Osteoblast (primary cell): ENCODE results near the gene CXCR5. TPM values are rescaled to one million over a fixed set of nuclear protein-coding genes. Genes with fewer than 3 reads are reported as not detected.

ENCODE experiments used
- DNase-seq: peaks from one replicate; pipeline ENCODE4 v3.0.0; 2011; ENCODE audit warnings: low spot score, mixed read lengths; ENCODE audit not compliant: insufficient read length; ENCODE audit errors: missing footprints
- H2AFZ ChIP-seq: 2 replicates; pipeline ENCODE4 v1.6.0; 2011; ENCODE audit warnings: mild to moderate bottlenecking, low read length
- H3K27ac ChIP-seq: 2 replicates; pipeline ENCODE4 v1.5.1; 2011; ENCODE audit warnings: mild to moderate bottlenecking, low read depth, low read length, moderate library complexity
- H3K27me3 ChIP-seq: 2 replicates; pipeline ENCODE4 v1.6.0; 2012; ENCODE audit warnings: mild to moderate bottlenecking, control low read depth, inconsistent platforms, low read length, moderate library complexity; ENCODE audit not compliant: insufficient read depth
- H3K36me3 ChIP-seq: 2 replicates; pipeline ENCODE4 v1.5.1; 2011; ENCODE audit warnings: mild to moderate bottlenecking, low read length, control low read depth, moderate library complexity; ENCODE audit not compliant: insufficient read depth
- H3K4me1 ChIP-seq: 2 replicates; pipeline ENCODE4 v1.5.1; 2011; ENCODE audit warnings: mild to moderate bottlenecking, low read length, control low read depth, moderate library complexity; ENCODE audit not compliant: insufficient read depth
- H3K4me2 ChIP-seq: 2 replicates; pipeline ENCODE4 v1.6.0; 2011; ENCODE audit warnings: mild to moderate bottlenecking, low read length; ENCODE audit not compliant: insufficient read depth
- H3K4me3 ChIP-seq: fragments of 200-600 bp; sonication (generic); 3 replicates; pipeline ENCODE4 v1.5.1; 2012; ENCODE audit warnings: mild to moderate bottlenecking, low read length, inconsistent platforms; ENCODE audit not compliant: insufficient read depth
- H3K79me2 ChIP-seq: 2 replicates; pipeline ENCODE4 v1.6.0; 2012; ENCODE audit warnings: mild to moderate bottlenecking, low read length, control low read depth, inconsistent platforms; ENCODE audit not compliant: insufficient read depth
- H3K9me3 ChIP-seq: 2 replicates; pipeline ENCODE4 v1.5.1; 2011; ENCODE audit warnings: low read depth, low read length, control low read depth
- H4K20me1 ChIP-seq: 2 replicates; pipeline ENCODE4 v1.6.0; 2012; ENCODE audit warnings: mild to moderate bottlenecking, low read length, control low read depth; ENCODE audit not compliant: insufficient read depth
- CTCF ChIP-seq: IDR thresholded peaks from 2 replicates; pipeline ENCODE4 v1.5.1; 2011; ENCODE audit warnings: mild to moderate bottlenecking, low read depth, low read length, moderate library complexity; ENCODE audit errors: extremely low read depth
- total RNA-seq: library from RNA; depleted of rRNA; stranded (reverse); fragments of >200 nt; gene quantifications from 2 replicates; pipeline ENCODE4 v1.2.3, GENCODE V29; 2012

The CXCR5 gene
- total RNA-seq, 1 donor = not detected

- H3K27ac ChIP-seq = no peak overlapping the region
- no peaks in the 10 kb centered on the region for H3K79me2 ChIP-seq
- H3K36me3 ChIP-seq = no peaks in the 10 kb centered on the region
- no peaks in the 10 kb centered on the region for H4K20me1 ChIP-seq
- no peak overlapping the region for H3K4me3 ChIP-seq
- no peak overlapping the region for H3K4me2 ChIP-seq
- H3K27me3 ChIP-seq = no peaks in the 10 kb centered on the region
- DNase-seq = no peak
- no peak overlapping the region for H2AFZ ChIP-seq
- H3K4me1 ChIP-seq = peaks cover 12% of the 10 kb centered on the region
- TF ChIP-seq CTCF = no peak
- no peaks in the 10 kb centered on the region for H3K9me3 ChIP-seq
Observed at GRCh38 chr11:118873804-118874203, 9.9 kb upstream of the CXCR5 start.

GRCh38 chr11:118876286-118876685, 7.4 kb upstream of the CXCR5 start:
- no peaks in the 10 kb centered on the region for H3K27me3 ChIP-seq
- H3K9me3 ChIP-seq = no peaks in the 10 kb centered on the region
- no peaks in the 10 kb centered on the region for H4K20me1 ChIP-seq
- DNase-seq = no peak
- no peak overlapping the region for H3K27ac ChIP-seq
- TF ChIP-seq CTCF = no peak
- no peaks in the 10 kb centered on the region for H3K36me3 ChIP-seq
- no peak overlapping the region for H3K4me3 ChIP-seq
- H3K79me2 ChIP-seq = no peaks in the 10 kb centered on the region
- H3K4me1 ChIP-seq = no peaks in the 10 kb centered on the region
- no peak overlapping the region for H2AFZ ChIP-seq
- no peak overlapping the region for H3K4me2 ChIP-seq

GRCh38 chr11:118877487-118878162, 6.1 kb upstream of the CXCR5 start:
- H3K27ac ChIP-seq = no peak overlapping the region
- H3K36me3 ChIP-seq = no peaks in the 10 kb centered on the region
- no peak overlapping the region for H3K4me2 ChIP-seq
- peak; percentile 5 for DNase-seq
- H3K4me3 ChIP-seq = no peak overlapping the region
- no peaks in the 10 kb centered on the region for H3K27me3 ChIP-seq
- H3K79me2 ChIP-seq = no peaks in the 10 kb centered on the region
- no peaks in the 10 kb centered on the region for H4K20me1 ChIP-seq
- H2AFZ ChIP-seq = no peak overlapping the region
- TF ChIP-seq CTCF = no peak
- no peaks in the 10 kb centered on the region for H3K4me1 ChIP-seq
- no peaks in the 10 kb centered on the region for H3K9me3 ChIP-seq

DNA sequence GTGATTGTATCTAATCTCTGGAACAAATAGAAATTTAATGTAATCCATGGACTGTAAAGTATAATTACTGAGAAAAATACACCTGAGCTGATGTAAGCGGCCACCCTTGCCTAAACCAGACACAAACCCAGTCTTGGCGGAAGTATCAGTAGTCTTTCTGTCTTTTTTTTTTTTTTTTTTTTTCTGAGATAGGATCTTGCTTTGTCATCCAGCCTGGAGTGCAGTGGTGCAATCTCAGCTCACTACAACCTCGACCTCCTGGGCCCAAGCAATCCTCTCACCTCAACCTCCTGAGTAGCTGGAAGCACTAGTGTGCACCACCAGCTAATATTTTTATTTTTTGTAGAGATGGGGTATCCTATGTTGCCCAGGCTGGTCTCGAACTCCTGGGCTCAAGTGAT, 5.5 kb upstream of the CXCR5 start:
- H3K9me3 ChIP-seq = no peaks in the 10 kb centered on the region
- H2AFZ ChIP-seq = no peak overlapping the region
- no peaks in the 10 kb centered on the region for H3K27me3 ChIP-seq
- no peaks in the 10 kb centered on the region for H3K36me3 ChIP-seq
- DNase-seq = no peak
- H3K27ac ChIP-seq = no peak overlapping the region
- no peak for TF ChIP-seq CTCF
- H3K4me2 ChIP-seq = no peak overlapping the region
- no peak overlapping the region for H3K4me3 ChIP-seq
- no peaks in the 10 kb centered on the region for H3K79me2 ChIP-seq
- H3K4me1 ChIP-seq = no peaks in the 10 kb centered on the region
- no peaks in the 10 kb centered on the region for H4K20me1 ChIP-seq
